22Rv1 (cell line): ENCODE results near the gene SZT2.

ENCODE experiments used
- H3K27ac ChIP-seq: fragments of 450-650 bp; 2 replicates; pipeline ENCODE4 v1.5.1; 2017
- CTCF ChIP-seq: fragments of 450-650 bp; IDR thresholded peaks from 2 replicates; pipeline ENCODE4 v1.5.1; 2017; ENCODE audit warnings: mild to moderate bottlenecking
- ZFX ChIP-seq: fragments of 450-650 bp; IDR thresholded peaks from 2 replicates; pipeline ENCODE4 v1.6.1; 2017; ENCODE audit warnings: antibody characterized with exemption, borderline replicate concordance

The SZT2 gene

GRCh38 chr1:43425045-43425444 is 35.3 kb downstream of the SZT2 start:
- no peak for TF ChIP-seq ZFX
- TF ChIP-seq CTCF = no peak
- no peak overlapping the region for H3K27ac ChIP-seq

GRCh38 chr1:43426221-43426620 is 36.5 kb downstream of the SZT2 start:
- TF ChIP-seq CTCF (no peak), ZFX (no peak)
- H3K27ac ChIP-seq = no peak overlapping the region

DNA sequence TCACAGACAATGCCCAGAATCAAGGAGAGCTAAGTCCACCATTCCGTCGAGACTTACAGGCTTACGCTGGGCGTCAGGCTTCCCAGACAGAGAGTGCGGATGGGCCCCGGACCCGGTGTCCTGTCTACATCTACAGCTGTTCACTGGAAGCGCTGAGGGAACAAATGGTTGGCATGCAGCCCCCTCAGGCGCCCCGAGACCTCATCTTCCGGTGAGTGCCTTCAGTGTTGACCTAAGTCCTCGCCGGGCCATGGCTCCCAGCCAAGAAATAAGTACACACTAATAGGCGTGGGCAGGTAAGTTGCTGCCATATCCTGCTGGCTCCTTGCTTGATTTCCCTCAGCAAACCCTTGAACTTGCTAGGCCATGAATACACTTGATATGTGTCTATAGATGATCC is 37.8 kb downstream of the SZT2 start:
- H3K27ac ChIP-seq = no peak overlapping the region
- no peak for TF ChIP-seq ZFX
- TF ChIP-seq CTCF = no peak

DNA sequence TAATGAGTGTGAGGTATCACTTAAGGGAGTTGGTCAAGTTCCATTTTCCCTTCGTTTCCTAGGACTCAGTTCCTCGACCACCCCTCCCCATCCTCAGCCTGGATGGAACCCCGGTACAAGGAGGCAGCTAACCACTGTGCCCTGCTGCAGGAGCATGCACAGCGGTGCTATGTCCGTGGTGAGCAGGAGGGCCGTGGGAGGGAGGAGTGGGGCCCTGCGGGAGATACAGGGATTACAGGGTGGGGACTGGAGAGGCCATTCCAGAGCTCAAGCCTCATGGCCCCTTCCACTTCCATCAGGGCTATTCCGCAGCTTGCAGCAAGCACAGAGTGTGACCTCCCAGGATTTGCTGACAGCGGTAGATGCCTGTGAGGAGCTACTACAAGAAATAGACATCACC is 38.2 kb downstream of the SZT2 start:
- H3K27ac ChIP-seq = no peak overlapping the region
- TF ChIP-seq CTCF (no peak), ZFX (no peak)

DNA sequence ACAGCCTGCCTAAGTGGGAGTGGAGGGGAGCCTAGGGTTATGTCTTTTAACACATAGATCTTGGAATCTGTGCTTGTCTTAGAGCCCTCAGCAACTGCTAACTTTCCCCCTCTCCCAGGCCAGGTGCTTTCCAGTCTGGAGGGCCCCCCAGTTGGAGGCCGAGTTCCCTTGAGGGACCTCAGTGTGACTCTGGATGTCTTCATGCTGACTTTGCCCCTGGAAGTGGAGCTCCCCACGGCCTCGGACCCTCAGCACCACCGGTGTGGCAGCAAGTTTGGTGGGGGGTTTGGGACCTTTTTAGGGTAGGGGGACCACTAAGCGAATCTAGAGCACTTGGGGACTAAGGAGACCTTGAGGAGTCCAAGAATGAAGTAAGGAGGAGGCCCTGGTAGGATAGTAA is 41.1 kb downstream of the SZT2 start:
- TF ChIP-seq ZFX = no peak
- TF ChIP-seq CTCF = no peak
- no peak overlapping the region for H3K27ac ChIP-seq

DNA sequence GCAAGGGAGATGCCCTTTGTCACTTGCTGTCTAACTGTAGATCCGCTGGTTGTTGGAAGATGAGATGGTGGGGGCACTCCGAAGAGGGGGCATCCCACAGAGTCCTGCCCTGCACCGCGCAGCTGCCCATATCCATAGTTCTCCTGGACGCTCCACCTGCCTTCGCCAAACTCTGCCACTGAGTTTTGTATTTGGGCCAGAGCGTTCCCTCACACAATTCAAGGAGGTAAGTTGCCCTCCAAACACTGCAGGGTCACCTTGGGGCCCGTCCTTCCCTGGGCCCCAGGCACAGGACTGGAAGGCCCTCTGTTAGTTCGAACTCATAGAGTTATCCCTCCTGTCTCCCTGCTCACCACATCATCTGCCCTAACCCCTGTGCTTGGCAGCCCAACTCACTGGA is 42.0 kb downstream of the SZT2 start:
- no peak for TF ChIP-seq CTCF
- no peak for TF ChIP-seq ZFX
- no peak overlapping the region for H3K27ac ChIP-seq

- TF ChIP-seq ZFX = no peak
- no peak for TF ChIP-seq CTCF
These were observed 42.6 kb downstream of the SZT2 start for GRCh38 chr1:43432171-43432860.

More at GRCh38 chr1:43432171-43432860, 42.6 kb downstream of the SZT2 start:
- no peak overlapping the region for H3K27ac ChIP-seq
